Heart left ventricle (tissue), 16 donors: ENCODE results near the gene MCC. TPM values are rescaled to one million over a fixed set of nuclear protein-coding genes. Genes with fewer than 3 reads are reported as not detected.
A peak's percentile ranks its signal among the peaks of the same experiment; 100 is the strongest.

Experiments used
- ATAC-seq, 4 donors: fragments of 200-7000 bp; cut with Tn5 transposase; one replicate each; pipeline ENCODE4 v1.9.1; 2020 to 2022; ENCODE audit warnings: moderate library complexity in 4 of 4, mild to moderate bottlenecking in 3 of 4, moderate number of reproducible peaks in 1 of 4
- DNase-seq, 5 donors: peaks; one replicate each; pipeline ENCODE4 v3.0.0-alpha.2; 2020
- H3K27ac ChIP-seq, 12 donors: fragments of 200-600 bp; sonication (generic) in 4 of 12; one replicate each; pipeline versions ENCODE4 v1.5.0 to v1.8.0; 2016 to 2022; ENCODE audit warnings: mild to moderate bottlenecking in 2 of 12
- H3K27me3 ChIP-seq, 9 donors: fragments of 200-600 bp; sonication (generic) in 2 of 9; one replicate each; pipeline versions ENCODE4 v1.5.1 to v1.8.0; 2016 to 2022; ENCODE audit warnings: mild to moderate bottlenecking in 3 of 9
- H3K36me3 ChIP-seq, 9 donors: fragments of 200-600 bp; sonication (generic) in 2 of 9; one replicate each; pipeline versions ENCODE4 v1.5.0 to v1.8.0; 2018 to 2022; ENCODE audit warnings: mild to moderate bottlenecking in 2 of 9
- H3K4me1 ChIP-seq, 12 donors: fragments of 200-600 bp; sonication (generic) in 4 of 12; one replicate each; pipeline versions ENCODE4 v1.5.0 to v1.8.0; 2016 to 2022; ENCODE audit warnings: mild to moderate bottlenecking in 3 of 12
- H3K4me3 ChIP-seq, 12 donors: fragments of 200-600 bp; sonication (generic) in 4 of 12; one replicate each; pipeline versions ENCODE4 v1.5.0 to v1.8.0; 2017 to 2022; ENCODE audit warnings: mild to moderate bottlenecking in 9 of 12, moderate library complexity in 4 of 12
- H3K9me3 ChIP-seq, 12 donors: fragments of 200-600 bp; sonication (generic) in 4 of 12; one replicate each; pipeline versions ENCODE4 v1.5.0 to v1.8.0; 2016 to 2022; ENCODE audit warnings: mild to moderate bottlenecking in 1 of 12
- POLR2A ChIP-seq, 2 donors: fragments of 450-650 bp; IDR thresholded peaks; one replicate each; pipeline ENCODE4 v1.6.1; 2017; ENCODE audit warnings: antibody characterized with exemption in 2 of 2, mild to moderate bottlenecking in 2 of 2, moderate library complexity in 2 of 2
- WGBS, 4 donors: extraction: QIAGEN DNeasy Blood & Tissue Kit in 2 of 4; methylation state at CpG; one replicate each; pipeline versions ENCODE4 v1.1.5 to v1.1.7; 2013 to 2018; 5-methylcytosine and 5-hydroxymethylcytosine counted together
- intact Hi-C, 10 donors: fragments of 100-400 bp; cut with DNase I; formaldehyde crosslinking; loops; one replicate each; pipeline versions ENCODE4 v1.11.1 to v1.14.2; 2022
- polyA plus RNA-seq, 2 donors: library from polyadenylated mRNA; stranded (reverse); fragments of 200-250 nt; gene quantifications; one replicate each; pipeline ENCODE4 v1.2.3, GENCODE V29; 2013
- total RNA-seq, 9 donors: library from RNA; depleted of rRNA in 2 of 9; stranded (reverse); fragments of >200 nt in 2 of 9; fragmentation: NEBNext Ultra II Directional in 3 of 9; extraction: Animal tissue kit (Norgen Biotek cat#: 25700) in 3 of 9; gene quantifications; one replicate each; pipeline versions ENCODE4 v1.1.0 to v1.2.4, GENCODE V29; 2016 to 2023
- TF ChIP-seq, protein P1 (sequence below), 12 donors: fragments of 200-600 bp; sonication (generic) in 4 of 12; IDR thresholded peaks; one replicate each; pipeline versions ENCODE4 v1.5.0 to v1.8.0; 2018 to 2022; ENCODE audit warnings: antibody characterized with exemption in 12 of 12, mild to moderate bottlenecking in 5 of 12
- donor health status: ischemic (EF 13 %, LVEDD 7.1; RV severe dilation, severe dysfunction).
- donor health status: healthy with polysubstance abuse.
- donor health status: DM: no; HTN: yes; CAD: no.
- donor health status: DM: no; HTN: no; CAD: no.
- donor health status: ischemic (EF 25% LVEDD 6.9; RV normal size, moderate dysfunction).
- donor health status: ischemic (EF 25% LVEDD 5.7; RV mildly dilated, moderate dysfunction).
- donor health status: healthy.
- donor health status: DM: yes; HTN: yes; CAD: no.
- donor health status: ischemic (EF 35%, LVEDD 5.7; RV mildly dilated, moderate dysfunction).
- donor health status: nonischemic (EF 11% LVEDD 7.7; RV severe dilation, severe dysfunction).
- donor health status: DM: yes; HTN: yes; CAD: no.
- donor health status: PGD.
- donor health status: ischemic (EF 29% LVEDD 5.4; RV normal size, mild dysfunction).
- donor health status: nonischemic (EF 23%, LVEDD 6.1; RV moderate dilation, normal function).

The MCC gene
- total and polyA plus RNA-seq, 11 donors = 6.1 to 33.8 (median 24.3) TPM

DNA sequence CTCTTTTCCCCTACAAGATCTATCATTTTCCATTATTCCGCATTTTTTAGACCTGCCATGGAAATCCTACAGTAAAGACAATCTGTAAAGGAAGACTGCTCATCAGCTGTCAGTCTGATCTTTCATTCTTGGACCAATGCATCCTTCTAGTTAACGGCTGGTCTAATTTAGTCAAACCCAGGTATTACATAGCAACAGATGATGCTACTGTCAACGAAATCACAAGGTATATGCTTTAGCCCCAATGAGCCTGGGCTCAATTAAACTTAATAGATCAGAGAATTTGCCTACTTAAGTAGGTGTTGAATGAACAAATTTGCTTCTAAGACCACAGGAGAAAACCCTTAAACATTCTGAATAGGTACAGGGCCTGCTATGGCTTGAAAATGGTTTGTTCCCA lies 260.5 kb downstream of the MCC start:
- WGBS, 4 donors = 65 to 81% (median 66%) methylated on average over 3 of the region's 3 CpGs
- Histone ChIP-seq H3K9me3 (no peaks in the 10 kb centered on the region), H3K27me3 (no peaks in the 10 kb centered on the region), H3K4me1 (peaks cover 1 to 57% (median 37%) of the 10 kb centered on the region in 12 donors), H3K4me3 (no peak overlapping the region), H3K27ac (no peak overlapping the region), H3K36me3 (no peaks in the 10 kb centered on the region)
- intact Hi-C loops = no loop called here
- ATAC-seq (no peak), DNase-seq (no peak)
- TF ChIP-seq, protein P1, sequence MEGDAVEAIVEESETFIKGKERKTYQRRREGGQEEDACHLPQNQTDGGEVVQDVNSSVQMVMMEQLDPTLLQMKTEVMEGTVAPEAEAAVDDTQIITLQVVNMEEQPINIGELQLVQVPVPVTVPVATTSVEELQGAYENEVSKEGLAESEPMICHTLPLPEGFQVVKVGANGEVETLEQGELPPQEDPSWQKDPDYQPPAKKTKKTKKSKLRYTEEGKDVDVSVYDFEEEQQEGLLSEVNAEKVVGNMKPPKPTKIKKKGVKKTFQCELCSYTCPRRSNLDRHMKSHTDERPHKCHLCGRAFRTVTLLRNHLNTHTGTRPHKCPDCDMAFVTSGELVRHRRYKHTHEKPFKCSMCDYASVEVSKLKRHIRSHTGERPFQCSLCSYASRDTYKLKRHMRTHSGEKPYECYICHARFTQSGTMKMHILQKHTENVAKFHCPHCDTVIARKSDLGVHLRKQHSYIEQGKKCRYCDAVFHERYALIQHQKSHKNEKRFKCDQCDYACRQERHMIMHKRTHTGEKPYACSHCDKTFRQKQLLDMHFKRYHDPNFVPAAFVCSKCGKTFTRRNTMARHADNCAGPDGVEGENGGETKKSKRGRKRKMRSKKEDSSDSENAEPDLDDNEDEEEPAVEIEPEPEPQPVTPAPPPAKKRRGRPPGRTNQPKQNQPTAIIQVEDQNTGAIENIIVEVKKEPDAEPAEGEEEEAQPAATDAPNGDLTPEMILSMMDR (IDR thresholded peaks at IDR 0.05) = no peak
- TF ChIP-seq POLR2A (IDR thresholded peaks at IDR 0.05) = no peak

DNA sequence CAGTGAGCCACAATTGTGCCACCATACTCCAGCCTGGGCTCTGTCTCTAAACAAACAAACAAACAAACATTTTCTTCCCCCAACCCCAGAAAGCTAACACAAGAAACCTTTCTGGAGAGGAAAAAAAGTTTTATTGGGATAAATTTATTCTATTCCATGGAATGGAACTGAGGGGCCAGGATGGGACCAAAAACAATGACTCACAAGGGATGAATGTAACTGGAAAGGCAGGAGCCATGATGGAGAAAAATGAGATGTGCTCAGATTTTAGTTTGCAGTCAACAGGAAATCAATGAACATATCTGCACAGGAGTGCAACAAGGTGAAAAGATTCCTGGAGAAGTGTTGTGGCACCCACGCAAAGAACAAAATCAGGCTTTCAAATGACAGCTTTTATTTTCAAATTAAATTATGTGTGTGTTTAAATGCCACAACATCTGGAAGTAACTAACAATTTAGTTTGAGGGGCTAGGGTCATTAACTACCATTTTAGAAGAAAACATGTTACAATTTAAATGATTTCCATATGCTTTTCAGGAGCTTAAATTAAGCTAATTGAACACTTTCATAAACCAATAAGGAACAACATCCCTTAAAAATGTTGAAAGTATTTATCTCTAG lies 262.0 kb downstream of the MCC start:
- H3K36me3 ChIP-seq = no peaks in the 10 kb centered on the region
- DNase-seq = no peak
- H3K4me3 ChIP-seq = no peak overlapping the region
- no peaks in the 10 kb centered on the region for H3K9me3 ChIP-seq
- peak overlapping the region in 2 of 12 donors; percentile 67 to 70 for H3K27ac ChIP-seq
- peaks cover 0 to 45% (median 24%) of the 10 kb centered on the region in 12 donors for H3K4me1 ChIP-seq
- no peaks in the 10 kb centered on the region for H3K27me3 ChIP-seq
- intact Hi-C loops = no loop called here
- ATAC-seq = no peak
- 89 to 98% (median 95%) methylated on average over 1 of the region's 1 CpG for WGBS, 4 donors
- TF ChIP-seq, protein P1 (IDR thresholded peaks at IDR 0.05) = no peak
- no peak for TF ChIP-seq POLR2A (IDR thresholded peaks at IDR 0.05)

DNA sequence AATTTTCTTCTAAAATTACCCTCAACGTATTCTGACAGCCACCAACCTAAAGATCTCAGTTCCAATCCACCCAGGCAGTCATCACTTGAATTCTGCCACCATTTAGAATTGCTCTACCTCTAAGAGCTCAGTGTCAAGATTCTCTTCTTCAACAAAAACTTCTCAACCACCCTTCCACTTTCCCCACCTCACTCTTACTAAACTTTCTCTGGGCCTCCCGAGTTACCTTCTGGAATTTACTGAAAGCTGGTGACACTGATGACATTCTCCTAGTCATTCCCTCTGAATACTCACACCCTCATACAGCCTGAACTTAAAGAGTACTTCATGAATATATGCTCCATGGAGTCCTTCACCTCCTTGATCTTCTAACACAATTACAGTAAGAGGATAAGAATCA lies 263.0 kb downstream of the MCC start:
- no peaks in the 10 kb centered on the region for H3K9me3 ChIP-seq
- TF ChIP-seq, protein P1 (IDR thresholded peaks at IDR 0.05) = no peak
- TF ChIP-seq POLR2A (IDR thresholded peaks at IDR 0.05) = no peak
- intact Hi-C loops = no loop called here
- DNase-seq (no peak), ATAC-seq (no peak)
- H3K36me3 ChIP-seq = no peaks in the 10 kb centered on the region
- WGBS, 4 donors = 74 to 85% (median 82%) methylated on average over 2 of the region's 2 CpGs
- peaks cover 0 to 45% (median 21%) of the 10 kb centered on the region in 12 donors for H3K4me1 ChIP-seq
- H3K27me3 ChIP-seq = no peaks in the 10 kb centered on the region
- no peak overlapping the region for H3K4me3 ChIP-seq
- peak overlapping the region in 6 of 12 donors; percentile 43 to 70 (median 54) for H3K27ac ChIP-seq

DNA sequence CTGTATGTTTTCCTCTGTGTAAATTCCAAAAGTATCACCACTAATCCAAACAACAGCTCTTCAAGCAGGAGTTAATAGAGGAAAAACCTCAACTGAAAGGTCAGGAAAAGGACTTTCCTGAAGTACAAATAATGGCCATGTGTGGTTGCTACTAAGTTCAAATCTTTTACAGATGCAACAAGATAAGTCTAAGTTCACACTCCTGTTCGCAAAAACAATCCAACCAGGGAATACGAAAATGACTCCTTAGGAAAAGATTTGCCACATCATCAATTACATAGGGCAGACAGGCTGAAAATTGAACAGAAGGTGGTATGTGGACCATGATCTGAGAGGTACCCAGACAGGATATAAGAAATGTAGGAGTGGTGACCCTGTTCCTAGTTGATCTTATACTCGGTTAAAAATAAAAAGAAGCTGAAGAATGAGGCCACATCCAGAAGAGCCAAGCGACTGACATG lies 263.6 kb downstream of the MCC start:
- peak in 2 of 4 donors; percentile 38 for ATAC-seq
- intact Hi-C loops = no loop called here
- DNase-seq = no peak
- H3K36me3 ChIP-seq = no peaks in the 10 kb centered on the region
- no peak overlapping the region for H3K4me3 ChIP-seq
- peak overlapping the region in 9 of 12 donors; percentile 4 to 70 (median 46) for H3K27ac ChIP-seq
- no peaks in the 10 kb centered on the region for H3K9me3 ChIP-seq
- no peaks in the 10 kb centered on the region for H3K27me3 ChIP-seq
- TF ChIP-seq POLR2A (IDR thresholded peaks at IDR 0.05) = no peak
- TF ChIP-seq, protein P1 (IDR thresholded peaks at IDR 0.05) = no peak
- H3K4me1 ChIP-seq = peaks cover 0 to 44% (median 21%) of the 10 kb centered on the region in 12 donors
- 66 to 74% (median 69%) methylated on average over 4 of the region's 4 CpGs for WGBS, 4 donors
